GM21528 (cell line): ENCODE data around the gene UTP14A.
A peak's percentile ranks its signal among the peaks of the same experiment; 100 is the strongest.

ENCODE experiments used
- ATAC-seq: cut with Tn5 transposase; IDR thresholded peaks from one replicate; pipeline ENCODE4 v1.9.1; 2021; ENCODE audit warnings: mild to moderate bottlenecking, moderate library complexity; ENCODE audit not compliant: unreplicated experiment, low FRiP score

Gene UTP14A

GRCh38 chrX:129939986-129940385 is 34.0 kb downstream of the UTP14A start:
- no peak for ATAC-seq

DNA sequence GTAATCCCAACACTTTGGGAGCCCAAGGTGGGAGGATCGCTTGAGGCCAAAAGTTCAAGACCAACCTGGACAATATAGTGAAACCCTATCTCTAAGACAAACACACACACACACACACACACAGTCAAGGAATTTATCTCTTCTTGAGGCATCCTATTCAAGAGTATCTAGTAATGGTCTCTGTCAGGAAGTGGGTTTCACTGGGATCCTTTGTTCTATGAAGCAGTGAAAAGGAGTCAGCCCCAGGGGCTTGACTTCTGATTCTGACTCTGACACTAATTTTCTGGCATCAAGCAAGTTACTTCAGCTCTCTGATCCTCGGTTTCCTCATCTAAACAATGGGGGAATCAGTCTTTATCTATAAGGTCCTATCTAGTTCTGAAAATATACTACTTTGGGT is 34.8 kb downstream of the UTP14A start:
- no peak for ATAC-seq

GRCh38 chrX:129945131-129945530 is 39.2 kb downstream of the UTP14A start:
- no peak for ATAC-seq

DNA sequence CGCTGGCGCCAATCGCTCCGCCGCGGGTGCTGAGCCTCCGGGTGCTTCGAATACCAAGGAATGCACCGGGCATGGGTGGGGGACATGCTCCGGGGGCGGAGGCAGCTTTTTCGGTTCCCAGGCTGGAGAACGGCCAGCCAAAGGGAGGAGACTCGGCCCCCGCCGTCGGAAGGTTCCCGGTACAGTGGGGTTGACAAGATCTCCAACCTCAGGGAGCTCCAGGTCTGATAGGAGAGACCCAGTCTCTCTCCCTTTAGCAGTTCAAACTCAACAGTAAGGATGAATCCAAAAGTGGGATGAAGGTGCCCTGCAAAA is 47.3 kb downstream of the UTP14A start:
- no peak for ATAC-seq

GRCh38 chrX:129953881-129954280 is 47.9 kb downstream of the UTP14A start:
- ATAC-seq, result no peak

DNA sequence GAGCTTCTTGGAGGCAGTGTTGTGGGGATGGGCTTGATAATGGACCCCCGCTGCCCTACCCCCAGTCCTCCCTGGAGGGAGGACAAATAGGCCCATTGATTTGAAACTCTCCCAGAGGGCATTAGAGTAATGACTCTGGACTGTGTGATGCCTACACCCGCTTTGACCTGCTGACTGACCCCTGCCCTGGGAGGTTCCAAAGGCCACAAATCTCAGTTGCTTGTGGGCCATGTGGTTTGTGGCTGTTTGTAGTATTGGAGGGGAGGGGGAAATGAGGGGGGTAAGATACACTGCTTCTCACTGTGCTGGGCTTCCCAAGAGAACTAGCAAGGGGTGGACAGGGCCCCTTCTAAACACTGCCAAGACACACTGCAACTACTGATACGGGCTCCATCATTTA is 48.8 kb downstream of the UTP14A start:
- no peak for ATAC-seq

- ATAC-seq, result no peak
These were observed 49.7 kb downstream of the UTP14A start for GRCh38 chrX:129955682-129956081.

DNA sequence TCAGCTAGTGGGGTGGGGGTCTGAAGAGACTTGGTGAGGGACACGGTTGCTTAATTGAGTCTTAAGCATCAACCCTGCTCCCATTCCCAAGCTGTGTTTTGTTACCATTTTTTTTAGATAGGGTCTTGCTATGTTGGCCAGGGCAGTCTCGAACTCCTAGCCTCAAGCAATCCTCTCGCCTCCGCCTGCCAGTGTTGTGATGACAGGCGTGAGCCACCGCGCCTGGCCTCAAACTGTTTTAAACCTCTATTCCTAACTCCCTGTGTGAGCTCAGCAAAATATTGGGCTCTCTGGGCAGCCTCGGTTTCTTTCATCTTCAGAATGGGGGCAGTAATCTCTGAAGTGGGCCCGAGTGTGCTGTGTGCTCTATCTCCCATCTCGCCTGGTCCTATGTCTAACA is 50.2 kb downstream of the UTP14A start:
- ATAC-seq, result no peak

GRCh38 chrX:129956765-129957164 is 50.8 kb downstream of the UTP14A start:
- ATAC-seq, result no peak

DNA sequence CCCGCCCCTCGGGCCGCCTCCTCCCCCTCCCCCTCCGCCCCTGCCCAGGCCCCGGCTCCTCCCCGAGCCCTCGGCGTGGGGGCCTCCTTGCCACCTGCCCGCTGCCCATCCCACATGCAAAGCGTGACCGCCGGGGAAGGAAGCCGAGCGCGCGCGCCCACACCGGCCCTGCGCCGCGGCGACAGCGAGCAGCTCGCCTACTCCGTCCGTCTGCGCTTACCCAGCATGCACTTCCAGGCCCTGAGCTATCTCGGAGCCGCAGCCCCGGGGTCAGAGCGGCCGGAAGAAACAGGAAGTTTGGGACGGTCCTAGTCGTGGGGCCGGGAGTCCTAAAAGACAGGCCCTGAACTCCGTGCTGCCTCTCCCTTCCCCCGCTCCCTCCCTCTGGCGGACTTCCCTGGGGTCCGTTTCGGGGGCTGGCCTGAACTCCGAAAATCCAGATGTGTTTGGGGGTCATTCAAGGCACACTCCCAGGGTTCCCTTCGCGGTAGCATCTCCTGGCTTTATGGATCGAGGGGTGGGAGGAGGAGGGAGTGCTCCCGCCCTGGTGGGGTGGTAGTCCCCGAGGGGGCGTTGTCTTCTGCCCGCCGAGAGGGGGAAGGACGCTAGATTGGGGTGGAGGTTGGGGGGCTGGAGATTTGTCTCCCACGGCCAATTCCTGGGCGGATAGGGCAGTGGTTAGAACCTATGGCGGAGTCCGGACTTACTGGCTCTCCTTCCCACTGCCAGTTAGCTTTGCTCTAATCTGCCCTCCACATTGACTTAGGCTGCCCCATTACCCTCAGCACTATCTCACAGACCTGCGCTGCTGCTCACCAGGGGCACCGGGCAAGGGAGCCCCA is 51.5 kb downstream of the UTP14A start:
- ATAC-seq, result peak; percentile 66

GRCh38 chrX:129958083-129958465 is 52.1 kb downstream of the UTP14A start:
- ATAC-seq, result no peak

DNA sequence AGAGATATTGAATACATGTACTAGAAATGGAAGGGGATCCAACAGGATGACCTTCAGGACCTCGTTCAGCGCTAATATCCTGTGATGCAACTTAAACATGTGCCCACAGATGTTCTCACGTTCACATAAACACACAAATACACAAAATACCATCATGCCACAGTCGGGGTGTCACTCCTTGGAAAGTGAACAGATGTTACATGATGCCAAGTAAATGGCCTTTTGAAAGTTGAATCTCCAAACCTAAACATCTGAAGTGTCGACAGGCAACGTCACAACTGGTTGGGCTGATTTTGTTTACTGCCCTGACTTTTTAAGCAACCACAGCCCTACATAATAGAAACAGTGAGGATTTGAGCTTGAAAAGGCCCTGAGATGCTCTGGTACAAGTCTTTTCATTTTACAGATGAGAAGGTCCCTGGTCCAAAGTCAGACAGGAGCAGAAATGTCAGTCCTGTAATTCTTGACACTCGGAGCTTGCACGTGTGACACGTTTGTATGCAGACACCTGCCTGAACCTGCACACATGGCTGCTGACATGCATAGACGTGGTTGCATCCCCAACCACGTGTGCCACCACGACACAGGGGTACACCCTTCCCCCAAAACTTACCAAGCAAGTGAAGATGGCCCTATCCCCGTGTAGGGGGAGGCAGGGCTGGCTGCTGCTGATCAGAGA is 53.0 kb downstream of the UTP14A start:
- ATAC-seq, result no peak

DNA sequence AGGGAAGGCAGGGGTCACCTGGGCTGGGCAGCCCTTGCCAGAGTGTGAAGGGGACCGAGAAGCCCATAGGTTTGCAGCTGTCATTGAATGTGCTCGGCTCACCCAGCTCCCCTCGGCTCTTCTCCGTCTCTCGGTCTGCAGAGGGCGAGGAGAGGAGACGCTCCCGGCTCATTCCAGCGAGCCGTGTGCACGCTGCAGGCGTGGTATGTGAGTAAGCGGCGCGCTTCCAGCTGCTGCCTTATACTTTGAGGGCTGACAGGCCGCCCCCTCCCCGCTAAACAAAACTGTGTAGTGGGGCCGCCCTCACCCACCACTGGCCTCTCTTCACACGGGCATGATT is 53.5 kb downstream of the UTP14A start:
- ATAC-seq, result no peak

DNA sequence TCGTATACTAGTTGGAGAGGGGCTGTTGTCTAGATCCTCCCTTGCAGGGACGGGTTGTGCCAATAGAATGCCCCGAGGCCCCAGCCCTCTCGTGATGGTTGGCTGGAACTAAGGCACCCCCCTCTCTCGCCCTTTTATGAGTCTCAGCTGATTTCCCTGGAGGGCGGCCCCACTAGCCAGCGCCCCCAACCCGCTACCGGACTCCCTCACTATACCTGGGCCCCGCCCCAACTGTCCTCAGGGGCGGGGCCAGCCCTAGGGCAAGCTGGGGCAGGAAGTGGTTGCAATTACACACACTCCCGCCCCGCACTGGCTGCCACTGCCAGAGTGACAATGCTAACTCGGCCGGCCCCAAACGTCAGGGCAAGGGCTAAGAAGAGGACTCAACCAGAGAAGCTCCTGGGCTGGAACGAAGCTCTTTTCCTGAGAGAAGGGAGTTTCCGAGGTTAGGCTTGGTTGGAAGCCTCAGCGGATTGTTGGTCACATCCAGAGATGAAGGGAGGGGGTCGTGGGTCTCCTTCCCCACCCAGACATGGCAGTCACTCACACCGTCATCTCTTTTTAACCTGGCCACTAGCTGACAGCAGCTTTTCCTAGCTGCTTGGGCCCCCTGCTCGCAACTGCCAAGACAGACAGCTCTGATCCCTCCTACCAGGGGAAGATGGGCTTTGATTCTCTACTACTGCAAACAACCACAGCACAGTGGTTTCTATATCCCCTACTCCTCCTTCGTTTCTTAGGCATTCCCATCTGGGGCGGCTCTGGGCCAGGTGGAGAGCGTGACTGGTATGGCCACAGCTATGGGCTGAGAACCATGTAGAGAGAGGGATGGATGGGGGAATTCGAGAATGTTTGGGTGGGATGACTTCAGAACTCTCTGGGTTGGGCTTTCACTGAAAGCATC is 55.5 kb downstream of the UTP14A start:
- ATAC-seq, result peak; percentile 93

- no peak for ATAC-seq
These were observed 57.8 kb downstream of the UTP14A start for GRCh38 chrX:129963729-129964128.

DNA sequence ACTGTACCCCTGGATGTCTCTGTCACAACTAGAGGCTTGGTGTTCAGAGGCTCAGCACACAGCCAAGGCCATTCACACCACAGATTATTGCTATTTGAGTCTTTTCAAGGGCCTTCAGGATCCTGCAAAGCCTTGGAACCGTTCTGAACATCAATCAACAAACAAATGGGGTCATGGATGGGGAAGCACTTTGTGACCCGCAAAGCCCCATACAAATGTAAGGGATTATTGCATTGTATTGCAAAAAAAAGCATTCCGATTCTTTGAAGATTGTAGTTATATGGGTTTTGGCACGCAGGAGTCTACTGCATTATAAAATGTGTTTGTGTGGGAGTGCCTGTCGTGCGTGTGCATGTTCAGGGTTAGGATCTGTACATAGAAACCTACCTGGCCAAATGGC is 59.2 kb downstream of the UTP14A start:
- no peak for ATAC-seq

DNA sequence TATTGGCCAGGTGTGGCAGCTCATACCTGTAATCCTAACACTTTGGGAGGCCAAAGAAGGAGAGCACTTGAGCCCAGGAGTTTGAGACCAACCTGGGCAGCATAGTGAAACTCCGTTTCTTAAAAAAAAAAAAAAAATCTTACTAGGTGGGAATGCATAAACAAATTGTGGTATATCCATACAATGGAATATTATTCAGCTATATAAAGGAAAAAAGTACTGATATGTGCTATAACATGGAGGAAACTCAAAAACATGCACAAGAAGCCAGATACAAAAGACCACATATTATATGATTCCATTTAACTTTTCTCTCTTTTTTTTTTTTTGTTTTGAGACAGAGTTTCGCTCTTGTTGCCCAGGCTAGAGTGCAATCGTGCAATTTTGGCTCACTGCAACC is 63.0 kb downstream of the UTP14A start:
- ATAC-seq, result no peak

DNA sequence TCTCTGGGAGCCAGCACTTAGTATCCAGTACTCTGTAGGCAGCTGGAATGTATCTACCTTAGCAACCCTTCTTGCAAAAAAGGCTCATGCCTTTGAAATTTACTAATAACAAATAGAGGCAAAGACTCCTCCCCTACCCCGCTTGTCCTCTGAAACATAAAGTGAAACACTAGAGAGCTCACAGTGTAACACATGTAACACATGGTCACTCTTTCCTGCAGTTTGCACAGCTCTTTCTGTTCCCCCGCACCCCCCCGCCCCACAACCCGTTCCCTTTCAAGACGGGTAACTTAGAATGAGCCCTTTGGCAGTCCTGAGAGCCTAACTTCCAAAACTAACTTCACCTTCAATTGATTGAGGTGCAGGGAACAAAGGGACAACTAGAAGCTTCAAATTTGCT is 70.5 kb downstream of the UTP14A start:
- no peak for ATAC-seq
